ENCODE measurements around the gene WDFY4.

Gene WDFY4

DNA sequence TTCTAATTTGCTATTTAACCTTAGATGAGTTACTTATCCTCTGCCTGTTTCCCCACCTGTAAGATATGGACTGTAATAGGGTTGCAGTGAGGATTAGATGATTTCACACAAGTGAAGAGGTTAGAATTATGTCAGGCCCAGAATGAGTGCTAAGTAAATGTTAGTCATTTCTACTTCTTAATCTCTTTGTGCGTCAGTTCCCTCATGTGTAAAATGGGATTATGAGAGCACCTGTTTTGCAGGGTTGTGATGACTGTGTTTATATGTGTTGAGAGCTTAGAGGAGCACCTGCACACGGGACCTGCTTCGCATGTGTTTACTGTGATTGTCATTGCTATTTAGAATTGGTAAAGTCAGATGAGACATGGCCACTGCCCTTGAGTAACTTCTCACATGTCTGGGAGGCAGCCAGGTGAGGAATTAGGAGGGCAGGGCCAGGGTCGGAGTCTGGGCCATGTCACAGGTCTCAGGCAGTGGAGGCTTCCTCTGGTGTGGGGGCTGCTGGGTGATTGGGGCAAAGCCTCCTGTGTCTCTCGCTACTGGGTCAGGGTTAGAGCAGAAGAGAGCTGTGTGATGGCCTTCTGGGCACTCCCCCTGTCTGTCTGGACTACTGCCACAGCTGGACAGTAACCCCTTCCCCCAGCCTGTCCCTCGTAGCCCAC is 106.7 kb downstream of the WDFY4 start:
- DNase-seq (ENCODE audit: low read depth, low spot score) = no peak

DNA sequence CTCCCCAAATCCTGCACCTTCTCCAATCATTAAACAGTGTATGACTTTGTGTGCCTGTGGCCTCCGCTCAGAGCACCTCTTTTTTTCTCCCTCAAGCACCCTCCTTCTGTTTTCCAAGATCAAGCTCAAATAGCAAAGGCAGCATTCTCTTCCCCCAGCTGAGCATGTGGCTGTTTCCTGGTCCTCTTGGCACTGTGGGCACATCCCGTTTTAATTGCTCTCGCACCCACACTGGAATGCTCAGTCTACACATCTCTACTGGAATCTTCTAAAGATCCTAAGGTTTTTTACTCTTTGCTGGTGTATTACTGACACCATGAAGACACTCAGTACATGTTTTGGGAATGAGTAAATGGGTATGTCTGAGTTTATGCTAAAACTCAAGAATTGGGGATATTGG is 107.4 kb downstream of the WDFY4 start:
- DNase-seq (ENCODE audit: low read depth, low spot score) = no peak

DNA sequence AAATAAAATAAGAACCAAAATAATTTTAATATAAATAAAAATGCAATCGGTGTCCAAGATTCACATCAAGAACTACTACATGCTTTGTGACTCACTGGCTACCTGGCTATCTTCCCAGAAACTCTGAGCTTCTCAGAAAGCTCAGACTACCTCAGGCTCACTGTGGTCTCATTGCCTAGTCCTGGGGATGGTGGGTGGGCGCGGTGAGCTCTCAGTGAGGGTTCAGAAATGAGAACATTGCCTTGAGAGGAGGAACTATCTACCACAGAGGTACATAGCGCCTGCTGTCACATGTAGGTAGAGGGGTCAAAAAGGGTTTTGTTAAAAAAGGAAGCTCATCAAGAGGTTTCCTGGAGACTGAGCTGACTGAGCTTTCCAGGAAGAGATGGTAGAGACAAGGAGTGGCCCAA is 108.0 kb downstream of the WDFY4 start:
- no peak for DNase-seq (ENCODE audit: low read depth, low spot score)

DNA sequence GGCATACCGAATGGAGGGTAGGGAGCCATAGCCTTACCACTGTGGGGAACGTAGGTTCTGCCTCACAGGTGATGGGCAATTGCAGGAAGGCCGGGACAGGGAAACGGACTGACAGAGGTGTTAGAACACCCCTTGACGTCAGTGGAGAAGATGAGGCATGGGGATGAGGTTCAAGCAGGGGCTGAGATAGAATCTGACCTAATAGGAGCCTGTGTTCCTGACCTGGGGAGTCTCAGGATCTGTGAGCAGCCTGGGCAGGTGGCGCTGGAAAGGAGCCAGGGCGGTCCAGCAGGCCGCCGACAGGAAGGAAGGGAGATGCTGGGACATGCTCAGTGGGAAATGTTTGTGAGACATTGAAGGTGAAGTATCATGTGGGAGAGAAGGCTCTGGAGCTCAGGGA is 109.4 kb downstream of the WDFY4 start:
- no peak for DNase-seq (ENCODE audit: low read depth, low spot score)

DNA sequence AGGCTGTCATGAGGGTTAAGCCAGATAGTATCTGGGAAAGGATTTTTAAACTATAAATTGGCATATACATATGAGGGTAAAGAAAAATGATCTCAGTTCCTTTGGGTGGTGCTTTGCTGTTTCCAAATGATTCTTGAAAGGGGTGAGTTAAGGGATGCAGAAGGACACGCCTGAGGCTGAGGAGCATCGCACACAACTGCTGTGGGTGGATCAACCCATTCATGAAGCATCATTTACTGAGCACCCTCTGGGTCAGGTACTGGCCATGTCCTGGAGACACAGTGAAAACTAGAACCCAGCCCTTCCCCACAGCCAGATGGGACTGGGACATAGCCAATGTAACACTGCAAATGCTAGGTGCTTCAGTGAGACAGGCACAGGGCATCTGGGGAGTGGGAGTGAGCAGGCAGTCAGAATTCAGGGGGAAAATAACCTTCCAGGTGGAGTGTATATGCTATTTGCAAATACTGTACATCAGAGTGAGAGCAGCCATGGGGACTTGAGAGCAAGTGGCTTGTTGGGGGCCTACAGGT is 112.1 kb downstream of the WDFY4 start:
- DNase-seq (ENCODE audit: low read depth, low spot score) = no peak

DNA sequence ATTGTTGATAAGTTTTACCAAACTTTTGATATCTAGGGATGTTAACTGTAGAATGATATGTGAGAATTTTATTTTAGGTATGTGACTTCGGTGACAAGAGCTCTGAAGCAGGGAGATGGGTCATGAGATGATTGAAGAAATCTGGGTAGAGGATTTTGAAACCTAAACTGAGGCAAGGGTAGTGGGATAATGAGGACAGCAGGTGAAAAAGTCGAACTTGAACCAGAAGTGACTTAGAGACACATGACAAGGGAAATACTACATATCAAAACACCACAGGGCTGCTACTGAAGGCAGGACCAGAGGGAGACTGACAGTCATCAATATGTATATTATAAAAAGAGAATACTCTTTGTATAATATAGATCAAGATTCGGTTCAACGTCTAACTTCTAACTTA is 113.2 kb downstream of the WDFY4 start:
- DNase-seq (ENCODE audit: low read depth, low spot score) = no peak

DNA sequence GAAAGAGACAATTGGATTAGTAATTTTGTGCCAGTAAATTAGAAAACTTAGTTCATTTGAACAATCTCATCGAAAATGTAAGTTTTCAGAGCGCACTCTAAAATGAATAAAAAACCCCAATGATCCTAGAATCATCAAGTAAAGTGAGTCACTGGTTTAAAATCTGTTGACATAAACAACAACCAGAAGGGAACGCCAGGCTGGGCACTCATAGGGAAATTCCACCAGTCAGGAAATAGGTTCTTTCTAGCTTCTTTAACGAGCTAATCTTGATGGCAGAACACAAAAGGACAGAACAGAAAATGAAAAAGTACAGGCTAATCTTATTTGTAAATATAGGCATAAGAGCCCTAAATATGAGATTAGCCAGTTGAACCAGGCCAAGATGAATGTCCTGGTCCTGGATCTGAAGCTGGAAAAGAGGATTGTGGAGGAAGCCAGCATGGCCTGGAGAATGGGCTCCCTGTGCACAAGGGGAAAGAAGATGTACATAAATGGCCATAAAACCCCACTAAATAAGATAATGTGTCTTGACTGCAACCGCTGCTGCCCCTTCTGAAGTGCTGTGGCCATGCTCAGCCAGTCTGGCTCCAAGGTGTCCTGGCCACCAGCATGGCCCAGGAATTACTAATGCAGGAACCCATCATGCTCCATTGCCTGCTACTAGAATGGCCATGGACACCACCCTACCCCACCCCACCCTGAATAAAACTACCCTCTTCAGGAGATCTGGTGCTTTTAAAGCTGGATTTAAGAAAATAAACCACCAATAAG is 114.0 kb downstream of the WDFY4 start:
- DNase-seq (ENCODE audit: low read depth, low spot score) = no peak

DNA sequence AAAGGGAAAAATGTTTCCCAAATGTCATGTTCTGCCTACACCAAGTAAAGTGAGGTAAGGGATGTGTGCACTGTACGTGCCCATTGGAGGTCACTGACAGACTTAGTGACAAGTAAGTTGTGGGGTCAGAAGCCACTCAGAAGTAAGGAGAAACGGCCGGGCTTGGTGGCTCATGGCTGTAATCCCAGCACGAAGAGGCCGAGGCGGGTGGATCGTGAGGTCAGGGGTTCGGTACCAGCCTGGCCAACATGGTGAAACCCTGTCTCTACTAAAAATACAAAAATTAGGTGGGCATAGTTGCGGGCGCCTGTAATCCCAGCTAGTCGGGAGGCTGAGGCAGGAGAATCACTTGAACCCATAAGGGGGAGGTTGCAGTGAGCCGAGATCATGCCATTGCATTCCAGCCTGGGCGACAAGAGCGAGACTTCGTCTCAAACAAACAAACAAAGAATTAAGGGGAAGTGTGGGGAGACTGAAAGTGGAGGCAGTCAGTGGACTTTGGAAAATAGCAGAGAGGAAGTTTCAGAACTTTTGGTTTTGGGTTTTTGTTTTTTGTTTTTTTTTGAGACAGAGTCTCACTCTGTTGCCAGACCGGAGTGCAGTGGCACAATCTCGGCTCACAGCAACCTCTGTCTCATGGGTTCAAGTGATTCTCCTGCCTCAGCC is 114.8 kb downstream of the WDFY4 start:
- no peak for DNase-seq (ENCODE audit: low read depth, low spot score)

DNA sequence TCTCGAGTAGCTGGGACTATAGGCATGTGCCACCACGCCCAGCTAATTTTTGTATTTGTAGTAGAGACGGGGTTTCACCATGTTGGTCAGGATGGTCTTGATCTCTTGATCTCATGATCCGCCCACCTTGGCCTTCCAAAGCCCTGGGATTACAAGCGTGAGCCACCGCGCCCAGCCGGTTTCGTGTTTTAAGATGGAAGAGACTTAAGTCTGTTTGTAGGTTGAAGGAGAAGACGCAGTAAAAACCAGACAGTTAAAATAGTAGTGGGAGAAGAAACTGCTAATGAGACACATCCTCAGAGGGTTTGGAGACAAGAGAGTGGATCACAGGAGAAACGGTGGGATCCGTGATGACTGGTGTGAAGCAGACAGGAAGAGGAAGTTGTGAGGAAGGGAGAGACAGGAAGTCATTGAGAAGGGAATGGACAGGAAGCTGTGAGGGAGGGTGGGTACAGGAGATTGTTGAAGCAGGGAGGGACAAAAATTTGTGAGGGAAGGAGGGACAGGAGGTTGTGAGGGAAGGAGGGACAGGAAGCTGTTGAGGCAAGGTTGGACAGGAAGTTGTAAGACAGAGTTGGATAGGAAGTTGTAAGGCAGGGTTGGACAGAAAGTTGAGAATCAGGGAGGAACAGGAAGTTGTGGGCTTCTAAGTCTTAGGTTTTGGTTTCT is 115.5 kb downstream of the WDFY4 start:
- DNase-seq (ENCODE audit: low read depth, low spot score) = no peak

DNA sequence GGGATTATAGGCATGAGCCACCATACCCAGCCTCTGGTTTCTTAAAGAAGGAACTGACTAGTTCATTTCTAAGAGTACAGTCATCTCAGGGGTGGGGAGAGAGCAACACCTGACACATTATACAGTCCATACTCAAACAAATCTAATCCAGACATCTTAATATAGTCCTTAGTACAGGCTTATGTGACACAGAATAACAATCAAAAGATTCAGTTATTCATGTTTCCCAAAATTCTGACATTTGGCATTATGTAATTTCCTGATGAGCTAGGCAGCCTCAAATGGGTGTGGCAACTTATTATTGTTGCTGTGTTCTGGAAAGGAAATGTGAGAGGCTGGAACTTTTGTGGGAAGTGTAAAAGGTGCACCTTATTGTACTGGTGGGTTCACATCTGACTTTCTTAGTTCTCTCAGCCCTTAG is 116.3 kb downstream of the WDFY4 start:
- no peak for DNase-seq (ENCODE audit: low read depth, low spot score)

DNA sequence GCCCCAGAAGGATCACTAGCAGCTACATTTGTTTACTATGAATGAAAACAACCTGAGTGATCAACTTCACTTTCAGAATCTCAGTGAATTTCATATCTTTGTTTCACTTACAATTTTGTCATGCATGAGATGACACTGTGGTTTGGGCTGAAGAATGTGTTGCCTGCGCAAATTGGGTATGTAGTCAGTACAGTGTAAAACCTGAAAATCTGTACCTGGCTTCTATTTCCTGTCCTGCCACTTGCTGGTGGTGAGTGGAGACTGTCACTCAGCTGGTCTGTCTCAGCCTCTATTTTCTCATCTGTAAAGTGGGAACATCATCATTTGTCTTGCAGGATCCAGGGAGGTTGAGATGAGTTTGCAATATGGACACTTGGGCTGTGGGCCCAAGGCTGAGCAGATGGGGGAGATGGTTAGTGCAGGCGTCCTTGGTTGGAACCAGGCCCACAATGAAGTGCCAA is 118.0 kb downstream of the WDFY4 start:
- no peak for DNase-seq (ENCODE audit: low read depth, low spot score)

DNA sequence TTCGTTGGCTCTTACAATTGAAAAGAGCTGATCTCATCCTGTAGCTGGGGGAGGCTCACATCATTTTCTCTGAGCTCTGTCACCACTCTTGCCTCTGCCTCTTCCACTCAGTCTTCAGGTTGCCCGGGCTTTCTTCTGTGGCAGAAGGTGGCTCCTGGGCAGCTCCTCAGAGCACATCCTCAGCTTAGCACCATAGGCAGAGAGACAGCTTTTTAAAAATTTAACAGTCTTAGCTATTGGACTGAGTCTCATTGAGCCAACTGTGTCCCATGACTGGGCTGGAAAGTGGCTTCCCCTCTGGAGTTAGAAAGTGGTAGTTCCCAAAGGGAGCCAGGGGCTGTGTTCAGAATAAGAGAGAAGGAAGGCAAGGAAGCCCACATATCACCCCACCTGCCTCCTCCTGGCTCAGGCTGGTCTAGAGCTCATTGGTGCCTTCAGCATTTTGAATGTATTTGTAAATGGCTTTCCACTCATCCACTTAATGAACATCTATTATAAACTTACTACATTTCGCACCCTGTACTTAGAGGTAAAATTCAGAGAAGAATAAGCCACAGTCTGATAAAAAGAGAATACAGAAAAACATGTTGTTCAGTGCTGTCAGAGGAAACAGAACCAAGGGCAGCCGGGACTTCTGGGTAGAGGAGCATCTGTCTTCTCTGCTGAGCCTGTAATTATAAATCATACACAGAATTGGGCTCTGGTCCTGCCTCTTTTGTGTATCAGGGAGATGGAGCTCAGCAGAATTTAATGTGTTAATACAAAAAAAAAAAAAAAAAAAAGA is 119.3 kb downstream of the WDFY4 start:
- no peak for DNase-seq (ENCODE audit: low read depth, low spot score)

DNA sequence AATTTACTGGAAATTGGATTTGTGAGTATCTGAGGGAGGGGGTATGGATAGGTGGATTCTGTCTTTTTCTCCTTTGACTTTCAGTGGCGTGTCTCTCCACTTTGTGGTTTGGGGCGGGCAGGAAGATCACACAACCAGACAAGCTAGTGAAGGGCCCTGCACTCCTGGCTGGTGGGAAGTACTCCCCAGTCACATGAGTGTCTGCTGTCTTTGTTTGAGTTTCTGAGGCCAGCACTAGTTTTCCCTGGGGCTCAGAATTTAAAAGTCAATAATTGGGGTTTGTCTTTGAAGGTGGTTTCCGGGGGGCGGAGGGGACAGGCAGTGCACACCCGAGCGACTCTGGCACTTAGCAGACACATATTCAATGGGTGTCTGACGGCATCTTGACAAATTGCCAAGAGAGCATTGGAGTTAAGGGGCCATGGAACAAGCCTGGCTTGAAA is 120.1 kb downstream of the WDFY4 start:
- no peak for DNase-seq (ENCODE audit: low read depth, low spot score)

DNA sequence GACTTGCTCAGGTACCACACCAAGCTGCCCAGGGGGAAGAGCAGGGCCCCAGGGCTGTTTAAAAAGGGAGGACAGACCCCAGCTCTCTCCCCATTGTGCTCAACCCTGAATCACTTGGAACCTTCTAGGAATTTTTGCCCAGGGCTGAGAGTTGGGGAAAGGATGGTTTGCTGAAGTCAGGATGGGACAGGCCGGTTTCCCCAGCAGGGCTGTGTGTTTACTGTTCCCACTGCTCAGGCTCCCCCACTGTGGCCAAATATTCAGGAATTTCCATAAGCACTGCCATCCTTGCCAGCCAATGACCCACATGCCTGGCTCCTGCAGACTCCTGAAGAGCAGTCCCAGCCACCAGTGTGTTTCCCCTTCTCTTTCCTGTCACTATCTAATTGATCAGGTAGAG is 120.7 kb downstream of the WDFY4 start:
- DNase-seq (ENCODE audit: low read depth, low spot score) = no peak

DNA sequence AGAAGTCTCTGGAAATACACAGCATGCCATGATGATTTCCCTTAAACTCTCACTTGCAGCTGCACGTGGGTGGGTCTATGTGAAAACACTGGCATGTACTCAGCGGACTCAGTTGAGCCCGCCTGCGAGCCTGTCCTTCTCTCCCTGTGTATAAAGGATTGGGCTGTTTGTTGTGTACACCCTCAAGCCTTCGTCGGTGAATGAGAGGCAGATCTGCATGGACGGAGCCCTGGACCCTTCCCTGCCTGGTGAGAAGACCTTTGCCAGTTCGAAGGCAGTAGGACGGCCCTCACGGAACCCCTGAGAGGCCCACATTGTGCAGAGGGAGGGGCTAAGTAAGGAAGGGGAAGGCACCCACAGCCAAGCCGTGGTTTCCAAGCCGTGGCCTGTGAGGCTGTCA is 121.2 kb downstream of the WDFY4 start:
- no peak for DNase-seq (ENCODE audit: low read depth, low spot score)

DNA sequence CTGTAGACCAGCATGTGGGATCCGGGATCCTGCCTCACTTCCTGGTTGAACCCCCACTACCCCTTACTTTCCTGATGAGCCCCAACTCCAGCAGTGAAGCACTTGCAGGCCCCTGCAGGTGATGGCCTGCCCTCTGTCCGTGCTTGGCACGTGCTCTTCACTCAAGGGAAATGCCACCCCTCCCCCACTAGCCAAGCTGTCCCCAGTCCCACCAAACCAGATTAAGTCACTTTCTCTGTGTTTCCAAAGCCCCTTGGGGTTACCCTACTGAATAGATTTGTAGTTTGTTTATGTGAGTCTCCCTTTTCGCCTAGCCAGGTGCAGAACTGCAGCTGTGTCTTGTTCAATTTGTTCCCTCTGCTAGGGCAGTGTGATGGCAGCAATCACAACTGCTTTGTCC is 121.7 kb downstream of the WDFY4 start:
- DNase-seq (ENCODE audit: low read depth, low spot score) = no peak

DNA sequence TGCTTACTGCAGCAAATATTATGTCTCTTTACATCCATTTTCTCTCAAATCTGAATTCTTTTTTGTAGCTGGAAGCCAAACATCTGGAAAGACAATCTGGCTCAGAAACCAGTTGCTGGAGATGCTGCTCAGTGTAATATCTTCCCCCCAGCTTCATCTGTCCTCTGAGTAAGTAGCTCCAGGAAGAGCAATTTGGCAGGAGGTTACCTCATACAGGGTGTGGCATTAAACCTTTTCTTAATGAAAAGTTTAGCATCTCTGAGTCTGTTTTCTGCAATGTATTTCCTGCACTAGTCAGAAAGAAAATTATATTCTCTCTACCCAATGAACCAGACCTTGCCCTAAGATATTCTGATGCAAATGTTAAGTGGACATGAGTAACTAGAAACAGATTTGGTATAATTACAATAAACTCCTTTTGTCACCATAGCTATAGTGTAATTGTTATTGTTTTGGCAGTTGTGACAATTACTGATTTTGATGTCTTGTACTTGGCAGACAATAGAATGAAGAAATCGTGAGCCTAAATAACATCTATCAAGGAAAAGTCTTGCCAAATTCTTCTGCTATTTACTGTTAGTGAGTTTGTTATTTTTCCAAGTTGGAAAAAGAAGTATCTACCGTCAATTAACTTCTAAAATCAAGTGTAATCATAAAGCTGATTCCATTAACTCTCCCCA is 123.3 kb downstream of the WDFY4 start:
- DNase-seq (ENCODE audit: low read depth, low spot score) = no peak

DNA sequence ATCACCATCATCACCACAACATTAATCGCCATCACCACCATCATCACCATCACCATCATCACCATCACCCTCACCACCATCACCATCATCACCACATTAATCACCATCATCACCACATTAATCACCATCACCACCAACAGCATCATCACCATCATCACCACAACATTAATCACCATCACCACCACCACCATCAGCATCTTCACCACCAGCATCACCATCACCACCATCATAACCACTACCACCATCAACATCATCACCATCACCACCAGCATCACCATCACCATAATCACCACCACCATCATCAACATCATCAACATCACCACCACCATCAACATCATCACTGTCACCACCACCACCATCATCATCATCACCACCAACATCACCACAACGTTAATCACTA is 124.6 kb downstream of the WDFY4 start:
- DNase-seq (ENCODE audit: low read depth, low spot score) = no peak

DNA sequence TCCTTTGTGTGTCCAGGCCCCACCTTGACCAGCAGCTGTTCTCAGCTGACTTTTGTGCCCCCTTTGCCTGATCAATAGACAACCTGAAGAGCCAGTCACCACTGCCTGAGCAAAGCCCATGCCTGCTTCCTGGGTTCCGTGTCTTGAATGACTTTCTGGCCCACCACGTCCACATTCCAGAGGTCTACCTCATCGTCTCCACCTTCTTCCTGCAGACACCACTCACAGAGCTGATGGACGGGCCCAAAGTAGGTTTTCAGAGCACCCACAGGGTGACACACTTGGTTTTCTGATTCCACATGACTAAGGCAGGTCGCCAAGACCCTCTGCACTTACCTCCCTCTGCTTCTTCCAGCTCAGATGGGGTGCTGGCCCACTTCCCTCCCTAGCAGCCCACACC is 126.8 kb downstream of the WDFY4 start:
- no peak for DNase-seq (ENCODE audit: low read depth, low spot score)

DNA sequence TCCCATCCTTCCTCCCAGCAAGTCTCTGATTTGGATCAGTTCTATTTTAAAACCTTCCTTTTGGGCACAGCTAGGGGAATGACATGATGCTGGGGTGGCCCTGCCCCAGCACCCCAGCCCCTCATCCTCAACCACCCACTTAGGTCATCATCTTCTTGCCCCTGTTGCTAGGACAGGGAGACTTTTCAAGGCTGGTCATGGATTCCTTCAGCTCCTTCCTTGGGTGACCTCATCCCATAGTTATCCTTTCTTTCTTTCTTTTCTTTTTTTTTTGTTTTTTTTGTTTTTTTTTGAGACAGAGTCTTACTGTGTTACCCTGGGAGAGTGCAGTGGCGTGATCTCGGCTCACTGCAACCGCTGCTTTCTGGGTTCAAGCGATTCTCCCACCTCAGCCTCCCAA is 127.2 kb downstream of the WDFY4 start:
- DNase-seq (ENCODE audit: low read depth, low spot score) = no peak

DNA sequence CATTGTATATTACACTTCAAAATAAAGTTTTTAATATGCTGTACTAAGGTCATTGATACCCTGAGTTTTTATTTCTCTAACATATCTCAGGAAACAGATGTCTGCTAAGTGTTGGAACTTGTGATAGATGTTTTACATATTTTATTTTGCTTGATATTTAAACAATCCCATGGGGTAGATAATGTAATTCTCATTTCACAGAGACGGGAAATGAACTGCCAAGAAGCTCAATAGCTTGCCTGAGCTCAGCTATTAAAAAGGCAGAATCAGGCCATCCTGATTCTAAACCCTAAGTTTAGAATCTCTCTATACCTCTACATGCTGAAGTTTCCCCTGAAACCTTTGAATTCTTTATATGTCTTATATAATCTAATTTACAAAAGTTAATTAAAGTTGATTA is 128.6 kb downstream of the WDFY4 start:
- DNase-seq (ENCODE audit: low read depth, low spot score) = no peak
